Keratinocyte (primary cell): ENCODE measurements around the gene ARHGAP9.

Source experiments
- CTCF ChIP-seq, 3 experiments: IDR thresholded peaks in 1 of 3; conservative IDR thresholded peaks in 1 of 3; optimal IDR thresholded peaks in 1 of 3; 2 replicates in 2 of 3; 3 replicates in 1 of 3; pipeline versions ENCODE3 to v1.5.1; 2011; ENCODE audit warnings: low read length in 3 of 3, mild to moderate bottlenecking in 3 of 3, moderate library complexity in 2 of 3, control low read depth in 1 of 3, inconsistent platforms in 1 of 3; ENCODE audit not compliant: insufficient read depth in 2 of 3; ENCODE audit errors: extremely low read depth in 1 of 3
- EZH2 ChIP-seq: IDR thresholded peaks from one replicate; pipeline ENCODE4 v1.6.1; 2012; ENCODE audit warnings: inconsistent platforms, mild to moderate bottlenecking, low read length, moderate library complexity

GRCh38 chr12:57459055-57459749 lies 20.5 kb downstream of the ARHGAP9 start:
- TF ChIP-seq CTCF (optimal IDR thresholded peaks at IDR 0.05 in 1 of 3, IDR thresholded peaks at IDR 0.05 in 1 of 3, conservative IDR thresholded peaks at IDR 0.05 in 1 of 3; ENCODE audit: extremely low read depth in 1 of 3, insufficient read depth in 2 of 3, low read length in 3 of 3) = peak; percentile 85 to 91 (median 91)
- no peak for TF ChIP-seq EZH2
